Stimulated activated CD4-positive, alpha-beta T cell treated with anti-CD3 and anti-CD28 coated beads, Interleukin-15, amount 100 ng/mL, for 24 hours (primary cell): ENCODE results near the gene RCAN2.

ENCODE experiments used
- DNase-seq: peaks from one replicate; pipeline ENCODE4 v3.0.0-alpha.2; 2020

The RCAN2 gene

DNA sequence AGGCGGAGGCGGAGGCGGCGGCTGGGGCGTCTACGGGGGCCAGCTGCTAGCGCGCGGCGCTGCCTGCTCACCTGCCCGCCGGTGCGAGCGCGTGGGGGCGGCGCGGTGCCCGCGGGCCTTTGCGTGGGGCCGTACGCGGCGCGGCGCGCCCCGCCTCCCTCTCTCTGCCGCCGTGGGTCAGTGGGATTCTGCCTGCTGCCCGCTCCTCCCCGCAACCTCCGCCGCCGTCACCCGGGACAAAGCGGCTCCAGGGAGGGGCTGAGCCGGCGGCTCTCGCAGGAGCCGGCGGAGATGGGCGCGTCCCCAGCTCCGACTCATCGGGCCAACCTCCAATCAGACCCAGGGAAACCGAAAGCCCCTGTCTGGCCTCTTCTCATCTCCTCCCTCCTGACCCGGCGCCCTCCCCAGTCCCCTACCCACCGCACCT lies at the start of gene RCAN2:
Gene RCAN2, minus strand, starts transcription at position 249 of the 427 bp plus-strand sequence.
- peak; percentile 40 for DNase-seq

DNA sequence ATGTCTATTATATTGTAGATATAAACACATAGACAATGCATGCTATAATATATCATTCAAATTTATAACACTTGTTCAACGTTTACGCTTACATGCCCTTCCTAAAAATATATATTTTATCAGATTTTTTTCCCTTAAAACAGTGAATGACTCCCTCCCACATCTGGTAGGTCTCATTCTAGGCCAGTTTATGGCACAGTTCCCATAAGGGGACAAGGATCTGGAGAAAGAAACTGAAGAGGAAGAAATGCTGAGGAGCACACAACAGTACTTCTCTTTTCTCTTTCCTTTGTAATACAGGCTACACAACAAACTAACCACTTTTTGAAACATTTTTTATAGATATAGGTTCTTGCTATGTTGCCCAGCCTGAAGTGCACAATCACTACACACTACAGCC lies 48.6 kb upstream of the RCAN2 start:
- DNase-seq: no peak

DNA sequence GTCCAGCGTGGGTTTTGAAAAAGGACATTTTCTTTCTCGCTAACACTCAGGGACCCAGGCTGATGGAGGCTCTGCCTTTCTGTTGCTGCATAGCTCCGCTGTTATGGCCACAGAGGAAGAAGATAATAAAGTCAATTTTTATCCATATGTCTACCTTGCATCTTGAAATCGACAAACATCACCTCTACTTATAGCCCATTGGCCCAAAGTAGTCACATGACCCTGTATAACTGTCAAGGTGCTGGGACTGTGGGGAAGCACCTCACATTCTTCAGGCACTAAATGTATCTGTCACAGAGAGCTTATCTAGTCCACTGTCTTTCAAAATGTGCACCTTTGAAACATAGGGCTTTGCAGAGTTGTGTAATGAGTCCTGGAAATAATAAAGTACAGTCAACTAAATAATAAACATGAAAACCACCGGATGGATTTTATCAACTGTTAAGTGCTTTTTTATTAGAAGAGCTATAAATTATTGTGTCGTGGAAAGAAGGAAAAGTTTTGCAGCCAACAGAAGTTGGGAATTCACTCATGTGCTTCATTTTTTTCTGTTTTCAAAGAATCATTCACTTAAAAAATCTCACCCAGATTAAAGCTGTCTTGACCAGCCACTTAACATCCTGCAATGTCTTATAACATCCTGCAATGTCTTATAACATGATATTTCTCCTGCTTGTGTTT lies 47.7 kb upstream of the RCAN2 start:
- no peak for DNase-seq

DNA sequence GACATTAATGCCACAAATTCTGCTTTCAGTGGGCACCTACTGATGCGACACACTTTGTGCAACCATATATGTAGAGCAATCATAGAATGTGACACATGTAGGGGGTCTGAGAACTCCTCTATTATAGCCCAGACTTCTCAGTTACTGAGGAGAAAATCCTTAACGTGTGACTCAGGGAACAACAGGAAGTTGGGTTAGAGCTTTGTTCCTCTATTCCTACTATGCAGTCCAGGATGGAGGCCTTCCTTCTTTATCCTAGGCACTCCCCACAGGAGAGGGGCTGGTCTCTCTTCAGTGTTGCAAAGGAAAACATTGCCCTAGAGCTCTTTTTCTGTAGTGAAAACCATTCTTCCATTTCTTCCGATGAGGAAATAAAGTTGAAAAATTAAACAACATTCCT lies 39.6 kb upstream of the RCAN2 start:
- DNase-seq: no peak

DNA sequence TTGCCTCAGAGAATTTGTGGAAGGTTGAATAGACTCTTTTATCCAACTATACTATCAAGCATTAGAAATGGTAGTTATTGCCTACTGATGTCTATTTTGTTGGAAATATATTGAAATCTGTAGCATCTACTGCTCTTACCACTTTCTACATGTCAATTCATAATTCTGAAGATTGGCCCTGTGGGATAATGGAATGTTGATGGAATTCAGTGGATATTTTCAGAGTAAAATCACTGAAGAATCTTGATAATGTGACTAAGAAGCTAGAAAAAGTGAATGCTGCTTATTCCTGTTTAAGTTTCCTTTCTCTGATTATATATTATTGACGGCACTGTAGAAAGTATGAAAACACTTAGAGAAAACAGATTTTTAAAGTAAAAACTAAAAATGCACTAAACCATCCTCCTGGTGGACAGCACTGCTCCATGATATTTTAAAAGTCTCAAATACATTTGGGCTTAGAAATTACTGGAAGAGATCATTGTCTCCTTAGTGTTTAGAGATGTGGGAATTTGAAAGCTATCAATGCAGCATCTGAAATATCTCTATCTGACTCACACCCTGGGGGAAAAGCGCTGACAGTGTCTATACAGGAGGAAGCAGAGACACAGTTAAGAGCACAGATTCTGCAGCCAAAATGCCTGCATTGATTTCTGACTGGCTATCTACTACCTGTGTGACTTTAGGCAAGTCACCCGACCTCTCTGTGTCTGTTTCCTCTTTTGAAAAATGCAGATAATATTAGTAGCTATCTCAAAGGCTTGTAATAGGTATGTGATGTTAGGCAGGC lies 37.9 kb upstream of the RCAN2 start:
- no peak for DNase-seq

DNA sequence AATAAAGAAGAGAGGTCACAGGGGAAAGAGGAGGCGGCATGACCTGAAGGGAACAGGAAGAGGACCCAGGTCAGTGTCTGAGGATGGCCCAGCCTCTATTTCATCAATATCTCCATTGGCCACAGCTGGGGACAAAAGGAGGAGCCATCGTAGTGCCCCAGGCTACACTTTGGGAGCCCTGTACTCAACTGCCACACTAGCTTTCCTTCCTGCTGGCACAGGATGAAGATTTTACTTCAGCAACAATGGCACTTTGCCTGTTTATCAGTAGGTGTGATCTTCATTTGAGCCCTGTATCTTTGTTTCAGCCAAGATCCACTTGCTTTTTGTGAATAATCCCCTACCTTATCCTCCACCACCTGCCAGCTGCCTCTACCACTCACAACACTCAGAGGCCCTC lies 35.4 kb upstream of the RCAN2 start:
- no peak for DNase-seq

DNA sequence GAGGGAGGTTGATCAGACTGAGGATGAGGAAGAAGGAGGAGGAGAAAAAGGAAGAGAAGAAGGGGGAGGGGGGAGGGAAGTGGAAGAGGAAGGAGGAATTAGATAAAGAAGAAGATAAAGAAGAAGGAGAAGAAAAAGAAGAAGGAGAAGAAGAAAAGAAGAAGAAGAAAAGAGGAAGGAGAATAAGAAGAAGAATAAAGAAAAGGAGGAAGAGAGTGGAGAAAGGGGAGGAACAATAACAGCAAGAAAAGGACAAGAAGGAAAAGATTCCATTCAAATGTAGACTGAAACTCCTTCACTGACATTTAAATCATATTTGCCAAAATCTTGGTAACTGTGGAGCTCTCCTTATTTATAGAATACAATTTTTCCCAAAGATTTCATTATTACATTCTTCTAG lies 34.3 kb upstream of the RCAN2 start:
- no peak for DNase-seq

DNA sequence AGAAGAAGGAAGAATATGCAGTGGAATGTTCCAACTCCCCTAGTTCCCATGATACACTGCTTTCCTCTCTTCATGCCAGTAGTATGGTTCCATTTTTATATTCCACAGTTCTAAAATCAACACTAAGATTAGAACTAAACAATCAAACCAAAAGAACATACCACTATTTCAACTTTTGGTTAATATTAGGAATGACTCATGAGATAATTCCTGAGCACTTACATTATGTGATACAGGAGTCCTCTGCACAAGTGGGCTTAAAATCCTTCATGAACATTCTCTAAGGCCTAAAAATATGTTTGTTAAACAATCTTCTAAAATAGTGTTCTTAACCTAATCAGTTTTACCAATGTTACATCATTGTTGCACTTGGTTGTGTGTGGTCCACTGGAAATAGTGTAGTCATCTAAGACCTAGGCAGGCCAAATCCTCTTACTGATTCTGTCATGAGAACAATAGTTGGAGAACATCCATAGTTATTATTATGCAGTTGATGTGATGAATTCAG lies 30.3 kb upstream of the RCAN2 start:
- no peak for DNase-seq

DNA sequence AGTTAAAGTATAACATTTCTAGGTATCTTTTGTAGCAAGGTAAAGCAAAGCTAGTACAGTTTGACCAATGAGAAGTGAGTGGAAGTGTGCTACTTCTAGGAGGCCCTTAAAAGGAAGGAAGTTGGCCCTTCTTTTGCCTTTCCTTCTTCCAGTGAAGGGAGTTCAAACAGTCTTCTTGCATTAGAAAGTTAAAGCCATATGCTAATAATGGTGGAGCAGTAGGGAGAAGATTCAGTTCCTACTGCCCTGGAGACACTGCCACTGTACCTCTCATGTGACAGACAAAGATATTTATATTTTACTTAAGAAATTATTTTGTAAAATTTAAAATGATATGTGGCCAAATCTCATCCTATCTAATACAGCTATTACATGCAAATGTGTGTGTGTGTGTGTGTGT lies 26.0 kb upstream of the RCAN2 start:
- DNase-seq: no peak

DNA sequence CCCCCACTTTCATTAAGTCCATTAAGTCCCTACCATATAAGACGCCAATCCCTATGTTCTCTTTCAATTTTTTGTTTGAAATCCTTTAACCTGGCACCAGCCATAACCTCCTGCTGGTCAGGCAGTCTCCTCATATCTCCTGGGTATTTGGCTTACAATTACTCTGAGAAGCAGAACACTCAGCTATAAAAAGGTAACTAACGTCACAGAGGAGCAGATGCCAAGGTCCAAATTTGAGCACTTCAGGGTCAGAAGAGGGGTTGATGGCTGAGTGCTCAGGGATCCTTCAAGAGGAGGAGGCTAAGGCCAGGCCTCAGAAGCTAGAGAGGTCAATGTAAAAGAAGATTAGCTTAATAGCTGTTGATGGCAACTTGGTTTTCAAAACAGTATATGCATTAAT lies 22.3 kb upstream of the RCAN2 start:
- DNase-seq: no peak

DNA sequence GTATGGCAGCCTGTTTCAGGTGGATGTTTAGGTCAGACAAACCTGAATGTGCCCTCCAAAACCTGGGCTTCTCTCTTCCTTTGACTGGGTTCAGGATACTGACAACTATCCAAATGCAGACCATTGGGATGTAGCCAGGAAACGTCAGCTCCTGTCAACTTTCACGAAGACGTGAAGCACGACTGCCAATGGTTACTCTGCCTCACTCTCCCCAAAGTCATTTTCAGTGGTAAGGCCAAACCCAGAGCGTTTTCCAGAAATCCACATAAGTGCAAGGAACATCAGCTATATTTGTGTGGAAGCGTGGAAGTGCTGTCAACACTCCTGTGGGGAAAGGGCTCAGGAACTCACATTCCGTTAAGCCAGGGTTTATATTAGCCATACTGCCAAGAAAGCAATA lies 20.1 kb upstream of the RCAN2 start:
- DNase-seq: no peak

DNA sequence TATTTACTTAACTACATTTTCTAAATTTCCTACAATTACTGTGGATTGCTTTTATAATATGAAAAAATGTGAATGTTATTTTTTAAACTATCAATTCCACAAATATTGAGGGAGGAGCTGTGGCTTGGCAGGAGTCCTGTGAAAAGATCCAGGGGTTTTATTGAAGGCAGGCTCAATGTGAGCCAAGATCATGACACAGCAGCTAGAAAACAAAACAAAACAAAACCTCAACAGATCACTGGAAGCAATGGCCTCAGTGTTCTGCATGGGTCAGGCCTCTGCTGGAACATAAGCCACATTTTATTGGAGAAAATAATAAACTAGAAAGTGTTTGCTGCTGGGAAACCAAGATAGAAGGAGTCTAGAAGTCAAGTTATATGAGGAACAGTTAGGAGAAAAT lies 19.4 kb upstream of the RCAN2 start:
- DNase-seq: no peak

DNA sequence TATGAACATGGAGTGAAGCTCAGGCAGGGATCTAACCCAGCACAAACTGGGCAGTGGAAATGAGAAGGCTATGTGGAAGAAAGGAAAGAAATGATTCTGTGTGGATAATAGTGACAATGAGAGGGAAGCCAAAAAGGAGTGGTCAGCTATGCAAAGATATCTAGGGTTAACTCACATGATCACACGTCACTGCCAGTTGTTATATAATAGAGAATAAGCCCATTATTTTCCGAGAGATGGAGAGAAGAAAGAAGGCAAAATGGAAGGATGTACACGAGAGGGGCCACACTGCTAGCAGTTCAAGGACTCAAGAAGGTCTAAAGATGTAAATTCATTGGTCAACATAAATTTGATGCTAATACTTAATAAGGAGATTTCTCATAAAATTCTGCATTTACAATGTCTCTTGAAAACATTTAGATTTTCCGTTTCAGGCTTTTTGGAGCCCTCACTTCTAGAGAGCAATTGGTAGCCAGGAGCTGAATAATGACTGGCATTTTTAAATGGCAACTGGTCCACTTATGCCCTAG lies 18.8 kb upstream of the RCAN2 start:
- DNase-seq: no peak

DNA sequence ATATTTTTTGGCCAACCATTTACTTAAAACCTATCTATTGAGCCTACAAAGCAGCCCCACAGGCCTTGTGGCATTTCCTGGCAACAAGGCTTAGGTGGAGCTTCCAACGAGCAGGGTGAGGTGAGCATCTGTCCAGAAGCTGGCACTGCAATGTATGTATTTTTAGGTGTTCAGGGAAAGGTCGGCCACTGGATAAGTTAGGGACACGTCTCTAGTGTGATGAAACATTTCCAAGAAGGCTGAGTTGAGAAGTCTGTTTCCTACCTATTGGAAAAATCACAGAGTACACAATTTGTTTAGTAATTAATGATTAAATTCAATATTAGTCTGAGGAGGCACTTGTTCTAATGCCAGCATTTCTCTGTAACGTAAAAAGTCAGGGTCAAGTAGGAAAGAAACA lies 17.8 kb upstream of the RCAN2 start:
- DNase-seq: no peak

DNA sequence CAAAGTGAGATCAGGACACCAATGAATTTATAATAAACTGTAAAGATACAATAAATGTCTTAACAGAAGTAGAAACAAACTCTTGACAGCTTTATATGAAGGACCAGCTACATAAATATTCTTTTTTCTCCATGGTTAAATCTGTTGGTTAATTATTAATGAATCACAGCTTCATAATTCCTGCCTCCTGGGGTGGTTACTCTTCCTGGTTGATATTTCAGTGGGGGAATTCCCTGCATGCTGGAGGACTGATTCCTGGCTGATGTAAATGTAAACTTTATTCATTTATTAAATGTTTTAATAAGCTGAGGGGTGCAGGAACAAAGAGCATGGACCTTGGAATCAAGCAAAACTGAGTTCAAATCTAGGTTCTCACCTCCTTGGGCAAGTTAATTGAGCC lies 16.2 kb upstream of the RCAN2 start:
- DNase-seq: no peak

DNA sequence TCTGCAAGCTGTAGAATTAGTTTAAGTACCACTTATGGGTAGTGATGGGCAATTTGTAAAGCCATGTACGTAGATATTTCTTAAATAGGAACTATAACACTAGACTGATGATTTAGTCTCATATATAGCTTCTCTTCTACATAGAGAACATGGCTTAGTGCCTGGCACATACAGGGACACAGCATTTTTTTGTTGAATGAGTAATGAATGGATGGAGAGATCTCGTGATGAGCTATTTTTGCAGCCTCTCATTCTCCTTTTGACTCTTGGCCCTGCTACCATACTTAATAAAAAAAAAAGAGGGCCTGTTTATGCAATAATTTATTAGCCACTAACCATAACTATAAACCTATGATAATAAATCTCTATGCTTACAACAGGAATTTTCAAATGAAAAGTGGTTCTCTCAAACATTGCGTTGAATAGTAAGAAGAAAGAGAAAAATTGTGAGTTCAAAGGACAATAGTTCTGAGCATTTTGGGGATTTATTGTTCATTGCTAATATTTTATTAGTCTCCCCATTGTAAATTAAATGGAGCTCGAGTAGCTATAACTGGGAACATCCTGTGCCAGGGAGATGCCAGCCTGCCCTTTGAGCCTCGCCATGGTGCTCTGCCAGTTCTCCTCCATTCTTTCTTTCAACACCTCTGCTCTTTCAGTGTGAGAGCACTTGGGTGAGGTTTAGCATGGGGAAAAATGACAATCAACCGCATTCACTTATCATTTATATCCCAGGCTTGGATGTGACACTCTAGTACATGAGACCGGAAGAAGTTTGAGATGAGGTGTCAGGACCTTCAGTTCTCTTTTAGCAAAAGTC lies 14.7 kb upstream of the RCAN2 start:
- no peak for DNase-seq

DNA sequence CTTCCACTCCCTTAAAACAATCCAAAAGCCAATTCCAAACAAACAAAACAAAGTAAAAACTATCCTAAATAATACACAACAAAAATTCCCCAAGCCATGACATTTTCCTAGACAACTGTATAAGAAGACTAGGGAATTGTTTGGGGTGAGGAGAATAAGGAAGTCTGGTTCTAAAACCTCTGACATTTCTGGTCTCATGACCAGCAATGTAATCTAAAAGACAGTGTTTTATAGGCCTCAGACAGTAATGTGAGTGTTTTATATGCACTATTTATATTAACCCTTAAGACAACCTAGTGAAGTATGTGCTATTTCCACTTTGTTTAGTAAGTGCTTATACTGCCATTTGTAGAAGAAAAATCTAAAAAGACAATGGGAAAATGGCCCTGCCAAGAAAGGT lies 13.0 kb upstream of the RCAN2 start:
- no peak for DNase-seq

DNA sequence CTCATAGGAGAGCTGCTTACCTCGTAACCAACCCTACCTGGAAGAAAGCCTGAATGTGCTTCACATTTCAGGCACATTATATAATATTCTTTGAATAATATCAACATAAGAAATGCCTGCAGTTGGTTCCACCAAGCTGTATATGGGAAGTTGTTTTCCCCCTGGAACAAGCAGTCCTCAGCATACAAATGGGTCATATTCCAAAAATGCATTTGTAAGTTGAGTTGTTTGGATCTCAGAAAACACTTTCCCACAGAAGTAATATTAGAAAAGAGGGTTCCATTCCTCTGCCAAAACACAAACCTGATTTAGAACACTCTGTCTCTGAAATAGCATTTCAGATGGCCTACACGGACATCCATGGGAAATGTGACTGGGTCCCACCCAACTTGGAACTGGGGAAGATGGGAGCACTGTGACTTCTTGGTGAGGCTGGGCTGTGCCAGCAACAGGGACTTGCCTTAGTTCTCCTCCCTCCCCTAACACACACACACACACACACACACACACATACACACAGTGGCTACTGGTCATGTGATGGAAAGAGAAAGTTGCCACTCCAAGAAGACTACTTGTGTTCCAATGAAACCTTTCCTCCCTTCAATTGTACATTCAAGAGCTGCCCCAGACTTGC lies 11.4 kb upstream of the RCAN2 start:
- no peak for DNase-seq

DNA sequence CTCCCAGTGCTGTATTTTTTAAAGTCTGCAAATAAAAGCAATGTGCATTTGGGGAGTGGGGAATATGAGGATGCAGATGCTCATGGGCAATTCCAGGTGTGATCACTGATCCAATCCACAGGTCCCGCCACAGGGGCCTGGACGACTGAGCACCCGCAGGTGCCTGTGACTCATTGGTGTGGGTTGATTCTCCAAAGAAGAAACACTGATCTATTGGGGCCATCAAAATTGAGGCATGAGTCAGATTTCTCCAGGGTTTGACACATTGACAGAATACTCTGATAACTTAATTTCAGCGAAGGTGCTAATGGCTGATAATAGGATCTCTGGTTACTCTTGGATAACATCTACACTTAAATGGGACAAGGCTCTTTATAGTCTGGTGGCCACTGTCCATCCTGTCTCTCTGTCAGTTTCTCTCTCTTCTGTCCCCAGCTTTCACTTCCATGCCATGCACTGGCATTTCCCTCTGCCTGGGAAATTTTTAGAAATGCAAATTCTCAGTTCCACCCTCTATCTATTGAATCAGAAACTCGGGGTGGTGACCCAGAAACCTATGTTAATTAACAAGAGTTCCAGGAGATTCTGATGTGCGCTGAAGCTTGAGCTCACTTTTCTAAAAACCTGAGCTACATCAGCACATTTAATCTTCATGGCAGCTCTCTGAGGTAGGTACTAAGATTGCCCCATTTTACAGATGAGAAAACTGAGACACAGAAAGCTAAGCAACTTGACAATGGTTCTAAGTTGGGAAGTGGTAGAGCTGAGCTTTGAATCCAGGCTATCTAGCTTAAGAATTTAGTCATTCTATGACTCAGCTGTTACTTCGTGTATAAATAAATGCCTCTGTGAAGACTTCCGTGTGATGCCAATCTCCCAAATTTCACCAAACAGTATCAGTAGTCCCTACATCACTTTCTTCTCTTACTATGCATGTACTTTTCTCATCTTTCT lies 10.2 kb upstream of the RCAN2 start:
- no peak for DNase-seq

DNA sequence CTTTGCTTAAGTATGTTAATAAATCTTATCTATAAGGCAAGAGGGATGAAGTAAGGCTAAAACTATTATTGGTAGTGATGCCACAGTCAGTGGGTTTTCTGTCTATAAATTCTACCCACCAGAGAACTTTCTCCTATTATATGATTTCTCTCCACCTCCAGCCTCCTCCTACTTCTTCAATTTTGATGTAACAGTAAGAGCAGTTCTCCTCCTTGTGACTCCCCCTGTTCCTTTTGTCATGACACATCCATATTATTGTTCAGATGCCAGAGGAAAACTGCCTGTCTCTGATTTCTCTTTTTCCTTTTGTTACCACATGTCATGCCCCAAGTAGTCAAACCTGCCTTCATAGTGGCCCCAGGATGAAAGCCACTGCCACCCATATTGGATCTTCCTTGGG lies 9.1 kb upstream of the RCAN2 start:
- no peak for DNase-seq
